ENCODE results near the gene RASGEF1B. TPM values are rescaled to one million over a fixed set of nuclear protein-coding genes. Genes with fewer than 3 reads are reported as not detected.

The RASGEF1B gene
- total RNA-seq, result 15.0 TPM
- 8.3 TPM for polyA plus RNA-seq (ENCODE audit: insufficient read depth, low read depth, low replicate concordance)
- long read RNA-seq, donor 1, partial matches to known transcripts, result 8 of 9 reads
- long read RNA-seq, donor 1, other reads (novel, unspliced or antisense), result 0 of 9 reads
- long read RNA-seq, donor 2, result 0 reads
- long read RNA-seq, donor 3, full-length matches to known transcripts, result 2 of 2 reads
- long read RNA-seq, donor 3, partial matches to known transcripts, result 0 of 2 reads
- long read RNA-seq, donor 3, other reads (novel, unspliced or antisense), result 0 of 2 reads
- long read RNA-seq, donor 4, result 0 reads
- long read RNA-seq, donor 5, result 0 reads
- long read RNA-seq, donor 6, partial matches to known transcripts, result 0 of 1 reads
- long read RNA-seq, donor 6, other reads (novel, unspliced or antisense), result 0 of 1 reads
- long read RNA-seq, donor 7, partial matches to known transcripts, result 0 of 4 reads
- long read RNA-seq, donor 7, other reads (novel, unspliced or antisense), result 1 of 4 reads
- long read RNA-seq, donor 8, result 0 reads
- long read RNA-seq, donor 9, full-length matches to known transcripts, result 1 of 1 reads
- long read RNA-seq, donor 9, partial matches to known transcripts, result 0 of 1 reads
- long read RNA-seq, donor 9, other reads (novel, unspliced or antisense), result 0 of 1 reads
- long read RNA-seq, donor 10, partial matches to known transcripts, result 0 of 1 reads
- long read RNA-seq, donor 10, other reads (novel, unspliced or antisense), result 0 of 1 reads

GRCh38 chr4:81471588-81472280 is at the start of gene RASGEF1B:
TSS of gene RASGEF1B (minus strand) at chr4:81471907. CDS start at chr4:81459508, 12,399 bp downstream.
- TF ChIP-seq, protein P1, sequence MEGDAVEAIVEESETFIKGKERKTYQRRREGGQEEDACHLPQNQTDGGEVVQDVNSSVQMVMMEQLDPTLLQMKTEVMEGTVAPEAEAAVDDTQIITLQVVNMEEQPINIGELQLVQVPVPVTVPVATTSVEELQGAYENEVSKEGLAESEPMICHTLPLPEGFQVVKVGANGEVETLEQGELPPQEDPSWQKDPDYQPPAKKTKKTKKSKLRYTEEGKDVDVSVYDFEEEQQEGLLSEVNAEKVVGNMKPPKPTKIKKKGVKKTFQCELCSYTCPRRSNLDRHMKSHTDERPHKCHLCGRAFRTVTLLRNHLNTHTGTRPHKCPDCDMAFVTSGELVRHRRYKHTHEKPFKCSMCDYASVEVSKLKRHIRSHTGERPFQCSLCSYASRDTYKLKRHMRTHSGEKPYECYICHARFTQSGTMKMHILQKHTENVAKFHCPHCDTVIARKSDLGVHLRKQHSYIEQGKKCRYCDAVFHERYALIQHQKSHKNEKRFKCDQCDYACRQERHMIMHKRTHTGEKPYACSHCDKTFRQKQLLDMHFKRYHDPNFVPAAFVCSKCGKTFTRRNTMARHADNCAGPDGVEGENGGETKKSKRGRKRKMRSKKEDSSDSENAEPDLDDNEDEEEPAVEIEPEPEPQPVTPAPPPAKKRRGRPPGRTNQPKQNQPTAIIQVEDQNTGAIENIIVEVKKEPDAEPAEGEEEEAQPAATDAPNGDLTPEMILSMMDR (IDR thresholded peaks at IDR 0.05; ENCODE audit: borderline replicate concordance, extremely low read depth, insufficient read depth), result no peak
- DNase-seq, result peak; percentile 91 to 96 (median 94)
- Histone ChIP-seq H3K27ac (ENCODE audit: low read depth in 2 of 2, low read length in 2 of 2) (peak within 1 kb of the TSS; percentile 92 to 95), H3K36me3 (ENCODE audit: control insufficient read depth in 2 of 3, insufficient read depth in 3 of 3, low read length in 3 of 3) (no peaks in the 10 kb centered on the region), H3K27me3 (ENCODE audit: control insufficient read depth, insufficient read depth, low read length) (no peaks in the 10 kb centered on the region), H3K4me1 (ENCODE audit: control insufficient read depth in 2 of 3, insufficient read depth in 2 of 3, low read depth in 1 of 3, low read length in 3 of 3) (peaks cover 0 to 8% (median 5%) of the 10 kb centered on the region in 3 donors), H3K9me3 (ENCODE audit: control insufficient read depth in 2 of 3, insufficient read depth in 1 of 3, low read length in 3 of 3) (no peaks in the 10 kb centered on the region), H3K4me3 (ENCODE audit: low read length in 3 of 3) (peak within 1 kb of the TSS; percentile 82 to 95 (median 91)), H3K9ac (ENCODE audit: low read length in 3 of 3) (peak within 1 kb of the TSS; percentile 87 to 92 (median 89))
- intact Hi-C loops (cut with DNase I), result no loop called here
- no peak for FAIRE-seq

- DNase-seq (no peak), FAIRE-seq (no peak)
- Histone ChIP-seq H3K4me3 (ENCODE audit: low read length in 3 of 3) (no peak overlapping the region), H3K27me3 (ENCODE audit: control insufficient read depth, insufficient read depth, low read length) (no peaks in the 10 kb centered on the region), H3K27ac (ENCODE audit: low read depth in 2 of 2, low read length in 2 of 2) (no peak overlapping the region), H3K4me1 (ENCODE audit: control insufficient read depth in 2 of 3, insufficient read depth in 2 of 3, low read depth in 1 of 3, low read length in 3 of 3) (no peaks in the 10 kb centered on the region), H3K9me3 (ENCODE audit: control insufficient read depth in 2 of 3, insufficient read depth in 1 of 3, low read length in 3 of 3) (no peaks in the 10 kb centered on the region), H3K9ac (ENCODE audit: low read length in 3 of 3) (no peak overlapping the region), H3K36me3 (ENCODE audit: control insufficient read depth in 2 of 3, insufficient read depth in 3 of 3, low read length in 3 of 3) (no peaks in the 10 kb centered on the region)
- intact Hi-C loops (cut with DNase I), result no loop called here
- TF ChIP-seq, protein P1 (IDR thresholded peaks at IDR 0.05; ENCODE audit: borderline replicate concordance, extremely low read depth, insufficient read depth), result no peak
Measured at GRCh38 chr4:81519856-81520255, 48.1 kb upstream of the RASGEF1B start.

DNA sequence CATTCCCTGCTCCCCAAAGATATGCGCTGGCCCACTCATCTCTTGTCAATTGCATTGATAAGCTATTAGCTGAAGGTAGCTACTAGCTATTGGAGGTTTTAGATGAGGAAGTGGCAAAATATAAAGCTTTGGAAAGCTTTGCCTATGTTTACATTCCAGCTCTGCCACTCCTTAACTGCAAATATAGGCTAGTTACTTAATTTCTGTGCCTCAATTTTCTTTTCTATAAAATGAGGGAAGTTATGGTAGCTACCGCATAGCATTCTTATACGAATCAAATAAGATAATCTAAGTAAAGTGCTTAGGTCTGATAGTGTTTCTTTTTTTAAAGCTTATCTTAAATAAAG is 47.7 kb upstream of the RASGEF1B start:
- Histone ChIP-seq H3K9me3 (ENCODE audit: control insufficient read depth in 2 of 3, insufficient read depth in 1 of 3, low read length in 3 of 3) (no peaks in the 10 kb centered on the region), H3K36me3 (ENCODE audit: control insufficient read depth in 2 of 3, insufficient read depth in 3 of 3, low read length in 3 of 3) (no peaks in the 10 kb centered on the region), H3K9ac (ENCODE audit: low read length in 3 of 3) (no peak overlapping the region), H3K4me3 (ENCODE audit: low read length in 3 of 3) (no peak overlapping the region), H3K4me1 (ENCODE audit: control insufficient read depth in 2 of 3, insufficient read depth in 2 of 3, low read depth in 1 of 3, low read length in 3 of 3) (no peaks in the 10 kb centered on the region), H3K27ac (ENCODE audit: low read depth in 2 of 2, low read length in 2 of 2) (no peak overlapping the region), H3K27me3 (ENCODE audit: control insufficient read depth, insufficient read depth, low read length) (no peaks in the 10 kb centered on the region)
- TF ChIP-seq, protein P1 (IDR thresholded peaks at IDR 0.05; ENCODE audit: borderline replicate concordance, extremely low read depth, insufficient read depth), result no peak
- DNase-seq (no peak), FAIRE-seq (no peak)
- intact Hi-C loops (cut with DNase I), result no loop called here

Data from kidney (tissue), 22 donors.